IMR-90 (cell line): ENCODE measurements around the gene ABCB1.

Experiments
- CEBPB ChIP-seq: IDR thresholded peaks from 2 replicates; pipeline ENCODE4 v1.6.1; 2012; ENCODE audit warnings: low read depth, low read length, improper control_type of control experiment
- CTCF ChIP-seq: conservative IDR thresholded peaks from 2 replicates; pipeline ENCODE4 v1.5.1; 2012; ENCODE audit warnings: mild to moderate bottlenecking, low read depth, low read length, improper control_type of control experiment
- ELK1 ChIP-seq: fragments of 150-350 bp; IDR thresholded peaks from 2 replicates; pipeline ENCODE4 v1.6.1; 2016; ENCODE audit warnings: low read depth, mild to moderate bottlenecking, low read length, moderate library complexity, borderline replicate concordance

- TF ChIP-seq CTCF (no peak), CEBPB (no peak), ELK1 (no peak)
Observed at GRCh38 chr7:87635921-87636320, 35.2 kb upstream of the ABCB1 start.
